HEK293 (cell line): Measurements from ENCODE around the gene TPRG1.

ENCODE experiments used
- CTCF ChIA-PET: fragments of 350-600 bp; formaldehyde crosslinking; extraction: SDS; loops from one replicate; lab custom pipeline; 2021; ENCODE audit warnings: antibody characterized with exemption; lab: Yijun Ruan, JAX
- POLR2A ChIA-PET: fragments of 300-600 bp; formaldehyde crosslinking; extraction: SDS; loops from one replicate; lab custom pipeline; 2020; ENCODE audit warnings: antibody characterized with exemption, inconsistent platforms; lab: Yijun Ruan, JAX
- H3K27ac ChIP-seq: fragments of 200-500 bp; sonication (Bioruptor generic); 2 replicates; pipeline ENCODE4 v1.5.1; 2014; ENCODE audit warnings: low read depth, low read length, control low read depth, inconsistent platforms; ENCODE audit errors: extremely low read depth
- H3K36me3 ChIP-seq, 2 experiments: fragments of 200-500 bp in 1 of 2; sonication (Bioruptor generic) in 1 of 2; 1 replicate in 1 of 2; 2 replicates in 1 of 2; pipeline ENCODE4 v1.5.1; 2014 to 2017; ENCODE audit warnings: inconsistent platforms in 2 of 2, low read length in 2 of 2; ENCODE audit not compliant: control insufficient read depth in 2 of 2, insufficient read depth in 1 of 2
- H3K4me1 ChIP-seq: fragments of 200-500 bp; sonication (Bioruptor generic); 2 replicates; pipeline ENCODE4 v1.5.1; 2014; ENCODE audit warnings: mild to moderate bottlenecking, low read length, inconsistent platforms; ENCODE audit not compliant: control insufficient read depth, insufficient read depth
- H3K4me3 ChIP-seq: 2 replicates; pipeline ENCODE4 v1.5.1; 2011; ENCODE audit warnings: low read depth, mild to moderate bottlenecking, control low read depth, low read length, moderate library complexity
- H3K9me3 ChIP-seq: fragments of 200-500 bp; sonication (Bioruptor generic); 2 replicates; pipeline ENCODE4 v1.5.1; 2014; ENCODE audit warnings: low read depth, low read length, inconsistent platforms; ENCODE audit not compliant: control insufficient read depth, insufficient read depth
- BCL11A ChIP-seq: fragments of 450-650 bp; formaldehyde crosslinking; IDR thresholded peaks from 2 replicates; pipeline ENCODE4 v1.5.1; 2016; ENCODE audit warnings: low read depth, missing biosample characterization, missing genetic modification characterization
- SETDB1 ChIP-seq: IDR thresholded peaks from one replicate; pipeline ENCODE4 v1.6.1; 2017; ENCODE audit warnings: mild to moderate bottlenecking, low read length, moderate library complexity, mixed read lengths; ENCODE audit not compliant: insufficient read length
- TRIM28 ChIP-seq: IDR thresholded peaks from 2 replicates; pipeline ENCODE4 v1.6.1; 2011; ENCODE audit warnings: low read length, control low read depth, borderline replicate concordance
- ZBTB8A ChIP-seq: fragments of 450-650 bp; formaldehyde crosslinking; IDR thresholded peaks from 2 replicates; pipeline ENCODE4 v1.5.1; 2016; ENCODE audit warnings: missing biosample characterization, missing genetic modification characterization
- ZEB2 ChIP-seq: fragments of 450-650 bp; formaldehyde crosslinking; IDR thresholded peaks from 2 replicates; pipeline ENCODE4 v1.5.1; 2016; ENCODE audit warnings: missing biosample characterization, missing genetic modification characterization
- ZFP69B ChIP-seq: fragments of 450-650 bp; formaldehyde crosslinking; IDR thresholded peaks from 2 replicates; pipeline ENCODE4 v1.5.1; 2016; ENCODE audit warnings: missing biosample characterization, missing genetic modification characterization
- ZIC2 ChIP-seq: fragments of 450-650 bp; formaldehyde crosslinking; IDR thresholded peaks from 2 replicates; pipeline ENCODE4 v1.5.1; 2016; ENCODE audit warnings: missing biosample characterization, missing genetic modification characterization
- ZNF157 ChIP-seq: fragments of 450-650 bp; formaldehyde crosslinking; IDR thresholded peaks from 2 replicates; pipeline ENCODE4 v1.5.1; 2016; ENCODE audit warnings: missing biosample characterization, missing genetic modification characterization
- ZNF16 ChIP-seq: fragments of 450-650 bp; formaldehyde crosslinking; IDR thresholded peaks from 2 replicates; pipeline ENCODE4 v1.5.1; 2016; ENCODE audit warnings: low read depth, missing biosample characterization, missing genetic modification characterization
- ZNF214 ChIP-seq: fragments of 450-650 bp; formaldehyde crosslinking; IDR thresholded peaks from 2 replicates; pipeline ENCODE4 v1.5.1; 2017; ENCODE audit warnings: missing biosample characterization, mild to moderate bottlenecking, missing genetic modification characterization, borderline replicate concordance
- ZNF266 ChIP-seq: fragments of 450-650 bp; formaldehyde crosslinking; IDR thresholded peaks from 2 replicates; pipeline ENCODE4 v1.5.1; 2016; ENCODE audit warnings: missing biosample characterization, missing genetic modification characterization, low read depth
- ZNF366 ChIP-seq: fragments of 450-650 bp; formaldehyde crosslinking; conservative IDR thresholded peaks from 2 replicates; pipeline ENCODE4 v1.5.1; 2016; ENCODE audit warnings: missing biosample characterization, missing genetic modification characterization
- ZNF544 ChIP-seq: fragments of 450-650 bp; formaldehyde crosslinking; IDR thresholded peaks from 2 replicates; pipeline ENCODE4 v1.5.0; 2017; ENCODE audit warnings: missing biosample characterization, missing genetic modification characterization
- ZNF558 ChIP-seq: fragments of 450-650 bp; formaldehyde crosslinking; IDR thresholded peaks from 2 replicates; pipeline ENCODE4 v1.5.1; 2016; ENCODE audit warnings: missing biosample characterization, missing genetic modification characterization
- ZNF624 ChIP-seq: fragments of 450-650 bp; formaldehyde crosslinking; IDR thresholded peaks from 2 replicates; pipeline ENCODE4 v1.5.1; 2017; ENCODE audit warnings: missing biosample characterization, missing genetic modification characterization
- ZNF660 ChIP-seq: fragments of 450-650 bp; IDR thresholded peaks from 2 replicates; pipeline ENCODE4 v1.5.1; 2018; ENCODE audit warnings: missing biosample characterization, mild to moderate bottlenecking, missing genetic modification characterization
- ZSCAN16 ChIP-seq: fragments of 450-650 bp; formaldehyde crosslinking; IDR thresholded peaks from 2 replicates; pipeline ENCODE4 v1.5.1; 2016; ENCODE audit warnings: missing biosample characterization, missing genetic modification characterization
- ZSCAN23 ChIP-seq: fragments of 450-650 bp; formaldehyde crosslinking; IDR thresholded peaks from 2 replicates; pipeline ENCODE4 v1.5.1; 2016; ENCODE audit warnings: missing biosample characterization, missing genetic modification characterization
- ZSCAN30 ChIP-seq: fragments of 450-650 bp; IDR thresholded peaks from 2 replicates; pipeline ENCODE4 v1.5.1; 2018; ENCODE audit warnings: missing biosample characterization, mild to moderate bottlenecking, missing genetic modification characterization, moderate library complexity
- TF ChIP-seq, protein P1 (sequence below): fragments of 450-650 bp; formaldehyde crosslinking; IDR thresholded peaks from 2 replicates; pipeline ENCODE4 v1.5.1; 2016; ENCODE audit warnings: missing biosample characterization, missing genetic modification characterization
- TF ChIP-seq, protein P2 (sequence below): fragments of 450-650 bp; formaldehyde crosslinking; IDR thresholded peaks from 2 replicates; pipeline ENCODE4 v1.5.1; 2016; ENCODE audit warnings: missing biosample characterization, missing genetic modification characterization
- TF ChIP-seq, protein P3 (sequence below): fragments of 450-650 bp; formaldehyde crosslinking; IDR thresholded peaks from 2 replicates; pipeline ENCODE4 v1.5.1; 2016; ENCODE audit warnings: missing biosample characterization, missing genetic modification characterization, borderline replicate concordance

Gene TPRG1

DNA sequence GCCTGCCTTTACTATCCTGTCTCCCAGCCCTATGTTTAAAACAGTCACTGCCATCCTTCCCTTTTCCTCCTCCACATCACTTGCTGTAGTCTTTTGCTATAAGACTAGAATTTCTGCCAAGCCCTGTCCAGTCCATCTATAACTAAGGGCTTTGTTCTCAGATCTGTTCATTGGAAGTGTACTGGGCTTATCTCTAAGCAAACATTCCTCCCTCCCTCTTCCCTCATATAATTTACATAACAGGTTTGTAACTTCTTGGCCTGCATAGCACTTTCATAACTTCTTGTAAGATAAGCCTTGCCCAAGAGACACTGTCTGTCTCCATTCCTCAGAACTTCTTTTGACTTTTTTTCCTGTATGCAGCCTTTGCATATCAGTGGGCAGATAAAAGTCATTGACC lies 16.7 kb downstream of the TPRG1 start:
- TF ChIP-seq ZSCAN23 = no peak
- no peak for TF ChIP-seq ZFP69B (tag by site-specific recombination)
- TF ChIP-seq, protein P1, sequence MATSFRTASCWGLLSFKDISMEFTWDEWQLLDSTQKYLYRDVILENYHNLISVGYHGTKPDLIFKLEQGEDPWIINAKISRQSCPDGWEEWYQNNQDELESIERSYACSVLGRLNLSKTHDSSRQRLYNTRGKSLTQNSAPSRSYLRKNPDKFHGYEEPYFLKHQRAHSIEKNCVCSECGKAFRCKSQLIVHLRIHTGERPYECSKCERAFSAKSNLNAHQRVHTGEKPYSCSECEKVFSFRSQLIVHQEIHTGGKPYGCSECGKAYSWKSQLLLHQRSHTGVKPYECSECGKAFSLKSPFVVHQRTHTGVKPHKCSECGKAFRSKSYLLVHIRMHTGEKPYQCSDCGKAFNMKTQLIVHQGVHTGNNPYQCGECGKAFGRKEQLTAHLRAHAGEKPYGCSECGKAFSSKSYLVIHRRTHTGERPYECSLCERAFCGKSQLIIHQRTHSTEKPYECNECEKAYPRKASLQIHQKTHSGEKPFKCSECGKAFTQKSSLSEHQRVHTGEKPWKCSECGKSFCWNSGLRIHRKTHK (tag by site-specific recombination) = no peak
- no peak for TF ChIP-seq ZEB2 (tag by site-specific recombination)
- TF ChIP-seq, protein P2, sequence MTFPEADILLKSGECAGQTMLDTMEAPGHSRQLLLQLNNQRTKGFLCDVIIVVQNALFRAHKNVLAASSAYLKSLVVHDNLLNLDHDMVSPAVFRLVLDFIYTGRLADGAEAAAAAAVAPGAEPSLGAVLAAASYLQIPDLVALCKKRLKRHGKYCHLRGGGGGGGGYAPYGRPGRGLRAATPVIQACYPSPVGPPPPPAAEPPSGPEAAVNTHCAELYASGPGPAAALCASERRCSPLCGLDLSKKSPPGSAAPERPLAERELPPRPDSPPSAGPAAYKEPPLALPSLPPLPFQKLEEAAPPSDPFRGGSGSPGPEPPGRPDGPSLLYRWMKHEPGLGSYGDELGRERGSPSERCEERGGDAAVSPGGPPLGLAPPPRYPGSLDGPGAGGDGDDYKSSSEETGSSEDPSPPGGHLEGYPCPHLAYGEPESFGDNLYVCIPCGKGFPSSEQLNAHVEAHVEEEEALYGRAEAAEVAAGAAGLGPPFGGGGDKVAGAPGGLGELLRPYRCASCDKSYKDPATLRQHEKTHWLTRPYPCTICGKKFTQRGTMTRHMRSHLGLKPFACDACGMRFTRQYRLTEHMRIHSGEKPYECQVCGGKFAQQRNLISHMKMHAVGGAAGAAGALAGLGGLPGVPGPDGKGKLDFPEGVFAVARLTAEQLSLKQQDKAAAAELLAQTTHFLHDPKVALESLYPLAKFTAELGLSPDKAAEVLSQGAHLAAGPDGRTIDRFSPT (tag by site-specific recombination) = no peak
- no peak for TF ChIP-seq ZBTB8A (tag by site-specific recombination)
- no peak for TF ChIP-seq ZNF366 (tag by site-specific recombination)
- no peak for TF ChIP-seq ZNF157
- TF ChIP-seq ZNF660 (tag by site-specific recombination) = no peak
- no peak for TF ChIP-seq ZSCAN30 (tag by site-specific recombination)
- TF ChIP-seq TRIM28 = no peak
- TF ChIP-seq ZSCAN16 (tag by site-specific recombination) = no peak
- CTCF ChIA-PET = no interaction called here
- Histone ChIP-seq H3K36me3 (no peaks in the 10 kb centered on the region), H3K9me3 (no peaks in the 10 kb centered on the region), H3K4me3 (no peak overlapping the region), H3K4me1 (no peaks in the 10 kb centered on the region), H3K27ac (no peak overlapping the region)
- POLR2A ChIA-PET = no interaction called here

DNA sequence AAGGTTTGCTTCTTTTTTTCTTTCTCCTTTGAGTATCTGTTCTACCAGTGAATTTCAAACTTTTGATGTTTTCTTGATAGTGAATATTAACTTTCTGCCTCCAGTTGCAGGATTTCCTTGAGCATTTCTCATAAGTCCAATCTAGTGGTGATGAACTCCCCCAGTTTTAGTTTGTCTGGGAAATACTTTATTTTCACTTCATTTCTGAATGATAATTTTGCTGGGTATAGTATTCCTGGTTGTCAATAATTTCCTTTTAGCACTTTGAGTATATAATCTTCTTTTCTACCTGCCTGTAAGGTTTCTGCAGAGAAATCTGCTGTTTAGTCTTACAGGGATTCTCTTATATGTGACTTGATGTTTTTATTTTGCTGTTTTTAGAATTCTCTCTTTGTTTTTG lies 21.0 kb downstream of the TPRG1 start:
- ChIA-PET POLR2A (no interaction called here), CTCF (no interaction called here)
- TF ChIP-seq ZNF266 (tag by site-specific recombination) (no peak), ZNF544 (tag by site-specific recombination) (no peak), SETDB1 (peak; percentile 95), ZNF624 (tag by site-specific recombination) (no peak), ZNF366 (tag by site-specific recombination) (no peak)
- Histone ChIP-seq H3K27ac (no peak overlapping the region), H3K4me3 (no peak overlapping the region), H3K4me1 (no peaks in the 10 kb centered on the region), H3K36me3 (no peaks in the 10 kb centered on the region), H3K9me3 (no peaks in the 10 kb centered on the region)

DNA sequence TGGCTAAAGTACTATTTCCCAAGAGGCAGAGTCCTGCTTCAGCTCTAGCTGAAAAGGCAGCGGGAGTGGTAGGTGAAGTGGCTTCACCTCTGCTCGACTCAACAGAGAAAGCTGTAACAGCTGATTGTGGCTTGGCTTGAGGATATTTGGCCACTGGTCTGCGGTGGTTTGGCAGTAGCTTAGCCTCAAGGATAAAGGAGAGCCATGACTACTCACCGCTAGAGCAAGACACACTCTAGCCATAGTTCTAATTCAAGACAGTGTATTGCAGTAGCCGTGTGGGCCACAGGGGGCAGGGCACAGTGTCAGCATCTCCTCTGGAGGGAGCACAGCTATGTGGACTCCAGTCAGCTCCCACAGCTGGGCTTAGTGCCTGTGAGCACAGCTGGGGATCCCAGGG lies 23.5 kb downstream of the TPRG1 start:
- no peak for TF ChIP-seq ZNF558
- no peak for TF ChIP-seq ZNF624 (tag by site-specific recombination)
- TF ChIP-seq BCL11A = no peak
- no peak for TF ChIP-seq ZNF16
- no peak for TF ChIP-seq ZIC2 (tag by site-specific recombination)
- TF ChIP-seq, protein P3, sequence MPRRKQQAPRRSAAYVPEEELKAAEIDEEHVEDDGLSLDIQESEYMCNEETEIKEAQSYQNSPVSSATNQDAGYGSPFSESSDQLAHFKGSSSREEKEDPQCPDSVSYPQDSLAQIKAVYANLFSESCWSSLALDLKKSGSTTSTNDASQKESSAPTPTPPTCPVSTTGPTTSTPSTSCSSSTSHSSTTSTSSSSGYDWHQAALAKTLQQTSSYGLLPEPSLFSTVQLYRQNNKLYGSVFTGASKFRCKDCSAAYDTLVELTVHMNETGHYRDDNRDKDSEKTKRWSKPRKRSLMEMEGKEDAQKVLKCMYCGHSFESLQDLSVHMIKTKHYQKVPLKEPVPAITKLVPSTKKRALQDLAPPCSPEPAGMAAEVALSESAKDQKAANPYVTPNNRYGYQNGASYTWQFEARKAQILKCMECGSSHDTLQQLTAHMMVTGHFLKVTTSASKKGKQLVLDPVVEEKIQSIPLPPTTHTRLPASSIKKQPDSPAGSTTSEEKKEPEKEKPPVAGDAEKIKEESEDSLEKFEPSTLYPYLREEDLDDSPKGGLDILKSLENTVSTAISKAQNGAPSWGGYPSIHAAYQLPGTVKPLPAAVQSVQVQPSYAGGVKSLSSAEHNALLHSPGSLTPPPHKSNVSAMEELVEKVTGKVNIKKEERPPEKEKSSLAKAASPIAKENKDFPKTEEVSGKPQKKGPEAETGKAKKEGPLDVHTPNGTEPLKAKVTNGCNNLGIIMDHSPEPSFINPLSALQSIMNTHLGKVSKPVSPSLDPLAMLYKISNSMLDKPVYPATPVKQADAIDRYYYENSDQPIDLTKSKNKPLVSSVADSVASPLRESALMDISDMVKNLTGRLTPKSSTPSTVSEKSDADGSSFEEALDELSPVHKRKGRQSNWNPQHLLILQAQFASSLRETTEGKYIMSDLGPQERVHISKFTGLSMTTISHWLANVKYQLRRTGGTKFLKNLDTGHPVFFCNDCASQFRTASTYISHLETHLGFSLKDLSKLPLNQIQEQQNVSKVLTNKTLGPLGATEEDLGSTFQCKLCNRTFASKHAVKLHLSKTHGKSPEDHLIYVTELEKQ (tag by site-specific recombination) = no peak
- no peak for TF ChIP-seq ZNF214 (tag by site-specific recombination)
- Histone ChIP-seq H3K9me3 (no peaks in the 10 kb centered on the region), H3K27ac (no peak overlapping the region), H3K36me3 (no peaks in the 10 kb centered on the region), H3K4me3 (no peak overlapping the region), H3K4me1 (no peaks in the 10 kb centered on the region)
- CTCF ChIA-PET = interaction anchor here (0.7 to 0.9 kb wide), 2 partner anchors 10 to 113 kb away, joined by 3 read pairs; no protein-coding TSS in a partner anchor
- POLR2A ChIA-PET = no interaction called here
